Kidney (tissue), 14 donors: ENCODE data around the gene SLFNL1. TPM values are rescaled to one million over a fixed set of nuclear protein-coding genes. Genes with fewer than 3 reads are reported as not detected.

Source experiments
- DNase-seq, 5 donors: peaks; one replicate each; pipeline ENCODE4 v3.0.0-alpha.2; 2013 to 2020
- FAIRE-seq: peaks from 2 replicates; lab custom pipeline; 2012; peaks lifted over from hg19 to GRCh38; lab: Jason Lieb, UNC
- H3K27ac ChIP-seq, 2 donors: one replicate each; pipeline ENCODE4 v1.7.0; 2013; ENCODE audit warnings: low read depth in 2 of 2, low read length in 2 of 2, inconsistent platforms in 1 of 2
- H3K27me3 ChIP-seq: one replicate; pipeline ENCODE4 v1.7.1; 2013; ENCODE audit warnings: low read length, inconsistent platforms; ENCODE audit not compliant: control insufficient read depth, insufficient read depth
- H3K36me3 ChIP-seq, 3 donors: one replicate each; pipeline versions ENCODE4 v1.7.0 to v1.7.1; 2013; ENCODE audit warnings: low read length in 3 of 3, control low read depth in 1 of 3, inconsistent platforms in 1 of 3; ENCODE audit not compliant: insufficient read depth in 3 of 3, control insufficient read depth in 2 of 3
- H3K4me1 ChIP-seq, 3 donors: one replicate each; pipeline versions ENCODE4 v1.7.0 to v1.7.1; 2013; ENCODE audit warnings: low read length in 3 of 3, inconsistent platforms in 1 of 3, low read depth in 1 of 3; ENCODE audit not compliant: control insufficient read depth in 2 of 3, insufficient read depth in 2 of 3
- H3K4me3 ChIP-seq, 3 donors: one replicate each; pipeline versions ENCODE4 v1.7.0 to v1.8.1; 2013; ENCODE audit warnings: low read length in 3 of 3, control low read depth in 1 of 3, inconsistent platforms in 1 of 3
- H3K9ac ChIP-seq, 3 donors: one replicate each; pipeline versions ENCODE4 v1.7.0 to v1.7.1; 2013; ENCODE audit warnings: low read length in 3 of 3, control low read depth in 1 of 3, inconsistent platforms in 1 of 3
- H3K9me3 ChIP-seq, 3 donors: one replicate each; pipeline versions ENCODE4 v1.7.0 to v1.7.1; 2013; ENCODE audit warnings: low read length in 3 of 3, control low read depth in 1 of 3, inconsistent platforms in 1 of 3; ENCODE audit not compliant: control insufficient read depth in 2 of 3, insufficient read depth in 1 of 3
- CTCF ChIP-seq: IDR thresholded peaks from 3 replicates; pipeline ENCODE4 v1.5.1; 2012; ENCODE audit warnings: mild to moderate bottlenecking, moderate library complexity, borderline replicate concordance; ENCODE audit not compliant: insufficient read depth; ENCODE audit errors: extremely low read depth
- intact Hi-C: fragments of 100-400 bp; cut with DNase I; formaldehyde crosslinking; loops from one replicate; pipeline ENCODE4 v1.11.1; 2022
- polyA plus RNA-seq: library from polyadenylated mRNA; stranded (reverse); fragments of 350-450 nt; fragmentation: Illumina TruSeq; extraction: RNeasy Lipid Tissue Mini Kit (QIAGEN cat#74804); gene quantifications from one replicate; pipeline ENCODE4 v1.2.3, GENCODE V29; 2014; ENCODE audit warnings: low read depth, low replicate concordance; ENCODE audit not compliant: insufficient read depth
- total RNA-seq: library from RNA; stranded (reverse); fragmentation: NEBNext Ultra II Directional; extraction: Animal tissue kit (Norgen Biotek cat#: 25700); gene quantifications from one replicate; pipeline ENCODE4 v1.2.1, GENCODE V29; 2021
- donor health status: control.
- donor health status: control.
- donor health status: control.
- donor health status: control.
- donor health status: control.
- donor health status: DM: yes; HTN: yes; CAD: no.
- donor health status: Normal renal cell carcinoma (clear cell type).

SLFNL1 gene
- total and polyA plus RNA-seq, 2 donors from 2014 or later = 0.32 to 0.50 TPM

DNA sequence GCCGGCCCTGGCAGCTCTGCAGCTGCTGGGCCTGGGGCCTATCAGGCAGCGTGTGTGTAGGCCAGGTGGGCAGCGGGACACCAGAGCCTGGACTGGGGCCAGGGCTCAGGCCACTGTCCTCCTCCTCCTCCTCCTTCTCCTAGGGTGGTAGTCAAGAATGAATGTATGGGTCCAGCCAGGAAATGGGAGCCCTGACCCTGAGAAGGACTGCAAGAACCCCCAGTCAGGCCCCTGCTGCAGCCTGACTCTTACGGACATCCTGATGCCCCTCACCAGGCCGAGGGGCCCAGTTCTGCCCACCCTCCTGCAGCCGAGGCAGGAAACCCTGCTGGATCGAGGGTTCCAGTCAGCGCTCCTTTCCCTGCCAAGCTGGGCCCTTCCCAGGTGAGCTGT, 3.5 kb downstream of the SLFNL1 start:
- intact Hi-C loops = no loop called here
- no peak overlapping the region for H3K4me3 ChIP-seq
- TF ChIP-seq CTCF = no peak
- H3K27ac ChIP-seq = no peak overlapping the region
- no peaks in the 10 kb centered on the region for H3K9me3 ChIP-seq
- H3K36me3 ChIP-seq = no peaks in the 10 kb centered on the region
- no peak for FAIRE-seq
- no peaks in the 10 kb centered on the region for H3K27me3 ChIP-seq
- H3K9ac ChIP-seq = no peak overlapping the region
- DNase-seq = no peak
- H3K4me1 ChIP-seq = peaks cover 0 to 29% (median 10%) of the 10 kb centered on the region in 3 donors

DNA sequence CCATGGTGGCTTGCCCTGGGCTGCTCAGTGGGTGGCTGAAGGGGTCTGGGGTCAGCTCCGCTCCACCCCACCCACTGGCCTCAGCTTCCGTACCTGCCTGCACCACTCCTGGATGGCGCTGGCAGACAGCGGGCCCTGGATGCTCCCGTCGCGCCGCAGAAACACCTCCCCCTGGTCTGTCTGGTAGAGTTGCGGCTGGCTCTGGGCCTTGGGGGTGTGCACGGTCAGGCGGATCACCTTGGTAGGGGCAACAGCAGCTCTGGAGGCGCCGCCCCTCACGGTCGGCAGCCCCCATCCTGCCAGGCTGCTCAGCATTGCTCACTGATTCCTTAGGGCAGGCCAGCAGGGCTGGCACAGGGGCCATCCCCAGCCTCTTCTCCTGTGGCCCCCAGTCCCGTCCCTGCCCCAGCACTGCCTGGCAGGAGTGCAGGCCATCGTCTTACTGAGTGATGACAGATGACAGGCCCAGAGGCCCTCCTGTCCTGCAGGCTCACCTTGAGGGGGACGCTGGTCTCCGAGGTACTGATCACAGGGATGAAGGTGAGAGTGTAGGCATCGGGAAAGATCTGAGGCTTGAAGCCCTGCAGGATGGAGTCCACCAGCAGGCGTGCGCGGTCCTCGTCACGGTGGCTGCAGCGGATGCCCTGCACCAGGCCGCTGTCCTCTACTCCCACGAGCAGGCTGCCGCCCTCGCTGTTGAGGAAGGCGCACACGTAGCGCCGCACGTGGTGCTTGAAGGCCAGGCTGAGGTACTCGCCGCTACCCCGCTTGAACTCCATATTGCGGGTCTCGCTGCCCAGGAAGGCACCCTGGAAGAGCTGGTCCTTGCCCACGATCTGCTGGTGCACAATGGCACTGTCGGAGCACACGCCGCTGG, 4.1 kb downstream of the SLFNL1 start:
- DNase-seq (peak in 1 of 5 donors; percentile 65), FAIRE-seq (no peak)
- H3K4me3 ChIP-seq = no peak overlapping the region
- H3K27ac ChIP-seq = no peak overlapping the region
- no peaks in the 10 kb centered on the region for H3K9me3 ChIP-seq
- intact Hi-C loops = no loop called here
- H3K9ac ChIP-seq = no peak overlapping the region
- no peak for TF ChIP-seq CTCF
- peaks cover 0 to 2% (median 0%) of the 10 kb centered on the region in 3 donors for H3K36me3 ChIP-seq
- no peaks in the 10 kb centered on the region for H3K27me3 ChIP-seq
- H3K4me1 ChIP-seq = peaks cover 0 to 29% (median 10%) of the 10 kb centered on the region in 3 donors

DNA sequence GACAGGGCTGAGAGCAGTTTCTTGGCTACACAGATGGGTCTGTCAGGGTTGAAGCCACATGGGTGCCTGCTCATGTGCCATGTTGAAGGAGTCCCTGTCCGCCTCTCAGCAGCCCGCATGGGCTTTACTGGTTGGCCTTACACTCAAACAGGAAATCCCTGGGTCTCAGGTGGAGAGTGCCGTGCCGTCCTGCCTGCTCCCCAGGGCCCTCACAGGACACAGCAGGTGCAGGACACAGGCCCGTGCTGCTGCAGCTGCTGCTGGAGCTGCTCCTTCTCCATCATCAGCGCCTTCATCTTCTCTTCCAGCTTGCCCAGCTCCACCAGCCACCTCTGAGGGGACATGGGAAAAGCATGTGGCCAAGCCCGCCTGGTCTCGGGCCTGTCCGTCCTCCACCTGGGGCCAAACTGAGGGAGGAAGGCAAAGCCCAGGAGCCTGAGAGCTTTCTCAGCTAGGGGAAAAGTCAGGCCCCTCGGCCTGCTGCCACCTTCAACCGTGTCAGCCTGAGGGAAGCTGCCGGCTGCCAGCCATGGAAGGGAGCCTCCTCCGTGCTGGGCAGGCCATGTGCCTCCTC, 5.5 kb downstream of the SLFNL1 start:
- no peak for DNase-seq
- Histone ChIP-seq H3K9me3 (no peaks in the 10 kb centered on the region), H3K27me3 (no peaks in the 10 kb centered on the region), H3K36me3 (peaks cover 0 to 10% (median 3%) of the 10 kb centered on the region in 3 donors), H3K27ac (no peak overlapping the region), H3K9ac (no peak overlapping the region), H3K4me1 (peaks cover 0 to 21% (median 10%) of the 10 kb centered on the region in 3 donors), H3K4me3 (no peak overlapping the region)
- intact Hi-C loops = no loop called here
- no peak for TF ChIP-seq CTCF
- no peak for FAIRE-seq
